K562 (cell line): Measurements from ENCODE around the gene SELL. TPM values are rescaled to one million over a fixed set of nuclear protein-coding genes. Genes with fewer than 3 reads are reported as not detected.
"Not testable (repeated sequence)": the region's sequence is repeated elsewhere in the genome, so short reads cannot be mapped to it uniquely, and the experiment has no call there.

Source experiments
- ATAC-seq: fragments of 200-7000 bp; cut with Tn5 transposase; 3 replicates; pipeline ENCODE4 v1.9.1; 2020; ENCODE audit warnings: moderate library complexity
- BruUV-seq: library from RNA; stranded (reverse); fragments of 400-500 nt; replicated peaks from 2 replicates; lab custom pipeline; 2021; lab: Mats Ljungman, UMichigan
- CTCF ChIA-PET: fragments of 300-600 bp; formaldehyde crosslinking; extraction: SDS; loops from one replicate; lab custom pipeline; 2021; ENCODE audit warnings: low intra/inter-chr PET ratio; lab: Yijun Ruan, JAX
- POLR2A ChIA-PET: fragments of 300-600, 350-650 bp; sonication (Branson Sonifier 250); formaldehyde crosslinking; extraction: SDS; loops from one replicate; lab custom pipeline; 2021; ENCODE audit warnings: antibody characterized with exemption, inconsistent platforms; lab: Yijun Ruan, JAX
- DNase-seq, 4 experiments: peaks; one replicate each; pipeline versions ENCODE4 v3.0.0 to v3.0.0-alpha.2; 2011 to 2018; ENCODE audit warnings: low spot score in 3 of 4, mixed read lengths in 3 of 4; ENCODE audit errors: extremely low read depth in 1 of 4
- FAIRE-seq: peaks from 2 replicates; lab custom pipeline; 2011; peaks lifted over from hg19 to GRCh38; lab: Jason Lieb, UNC
- H2AFZ ChIP-seq: 2 replicates; pipeline ENCODE4 v1.6.0; 2011; ENCODE audit warnings: low read depth, low read length, control low read depth, inconsistent platforms
- H3K27ac ChIP-seq: fragments of 200-600 bp; 3 replicates; pipeline ENCODE4 v1.8.0; 2011; ENCODE audit warnings: low read depth, mild to moderate bottlenecking, control low read depth, inconsistent platforms, low read length, moderate library complexity, mixed read lengths; ENCODE audit errors: extremely low read depth
- H3K27me3 ChIP-seq, 2 experiments: fragments of 300-600 bp in 1 of 2; 2 replicates in 1 of 2; 3 replicates in 1 of 2; pipeline versions ENCODE4 v1.6.0 to v1.8.0; 2011; ENCODE audit warnings: inconsistent platforms in 2 of 2, low read length in 2 of 2, mild to moderate bottlenecking in 1 of 2, mixed read lengths in 1 of 2, moderate library complexity in 1 of 2; ENCODE audit not compliant: control insufficient read depth in 2 of 2, insufficient read depth in 2 of 2
- H3K36me3 ChIP-seq: fragments of 300-600 bp; 3 replicates; pipeline ENCODE4 v1.8.0; 2011; ENCODE audit warnings: mild to moderate bottlenecking, low read length, inconsistent platforms; ENCODE audit not compliant: control insufficient read depth, insufficient read depth
- H3K4me1 ChIP-seq, 2 experiments: fragments of 200-600 bp in 1 of 2; replicated peaks in 1 of 2; 2 replicates in 1 of 2; 3 replicates in 1 of 2; pipeline versions ENCODE4 v1.5.1 to v1.8.0; 2011; ENCODE audit warnings: inconsistent platforms in 2 of 2, low read length in 2 of 2, mild to moderate bottlenecking in 1 of 2, mixed read lengths in 1 of 2, moderate library complexity in 1 of 2; ENCODE audit not compliant: control insufficient read depth in 2 of 2, insufficient read depth in 2 of 2
- H3K4me2 ChIP-seq: 2 replicates; pipeline ENCODE4 v1.6.1; 2011; ENCODE audit warnings: low read length, control low read depth, inconsistent platforms, mixed read lengths; ENCODE audit not compliant: insufficient read depth
- H3K4me3 ChIP-seq: fragments of 200-600 bp; sonication (generic), shearing (Covaris generic); 2 replicates; pipeline ENCODE4 v1.5.1; 2016; ENCODE audit warnings: control low read depth, inconsistent platforms
- H3K79me2 ChIP-seq: fragments of 200-600 bp; 3 replicates; pipeline ENCODE4 v1.8.0; 2011; ENCODE audit warnings: low read length, inconsistent platforms; ENCODE audit not compliant: control insufficient read depth, insufficient read depth
- H3K9ac ChIP-seq, 2 experiments: 2 replicates each; pipeline versions ENCODE4 v1.6.0 to v1.6.1; 2011; ENCODE audit warnings: low read depth in 2 of 2, low read length in 2 of 2, control low read depth in 1 of 2, inconsistent platforms in 1 of 2, mild to moderate bottlenecking in 1 of 2, mixed read lengths in 1 of 2; ENCODE audit not compliant: insufficient read depth in 1 of 2
- H3K9me1 ChIP-seq: one replicate; pipeline ENCODE4 v1.6.0; 2011; ENCODE audit warnings: inconsistent platforms, mild to moderate bottlenecking, low read length, moderate library complexity; ENCODE audit not compliant: control insufficient read depth, insufficient read depth
- H3K9me3 ChIP-seq: replicated peaks from 2 replicates; pipeline ENCODE4 v1.5.1; 2011; ENCODE audit warnings: low read depth, low read length, inconsistent platforms; ENCODE audit not compliant: control insufficient read depth, insufficient read depth
- H4K20me1 ChIP-seq: replicated peaks from 2 replicates; pipeline ENCODE4 v1.6.1; 2011; ENCODE audit warnings: low read length, inconsistent platforms, mixed read lengths; ENCODE audit not compliant: control insufficient read depth, insufficient read depth
- L3MBTL2 ChIP-seq: fragments of 450-650 bp; IDR thresholded peaks from 2 replicates; pipeline ENCODE4 v1.6.1; 2016; ENCODE audit warnings: mild to moderate bottlenecking, moderate library complexity
- WGBS: fragments of 100-300 bp; shearing (Covaris generic); methylation state at CpG from one replicate; pipeline ENCODE4 v1.1.6; 2016; ENCODE audit warnings: low coverage, mixed read lengths; ENCODE audit not compliant: insufficient coverage; ENCODE audit errors: missing lambda C conversion rate; 5-methylcytosine and 5-hydroxymethylcytosine counted together
- in situ Hi-C: fragments of 300-500 bp; cut with MboI; formaldehyde crosslinking; loops from 4 replicates; pipeline ENCODE4 v1.15.0; 2018; ENCODE audit warnings: inconsistent platforms, mixed read lengths
- intact Hi-C: fragments of 100-400 bp; cut with micrococcal nuclease; formaldehyde crosslinking; loops from 2 replicates; pipeline ENCODE4 v1.14.2; 2022
- polyA plus RNA-seq, 8 experiments: library from polyadenylated mRNA; depleted of rRNA in 4 of 8; stranded (reverse) in 5 of 8; unstranded in 3 of 8; fragments of >200 nt; fragmentation: Nextera tagmentation in 2 of 8; fragmentation: Illumina TruSeq in 1 of 8; extraction: Ambion mirVana in 2 of 8; extraction: Trizol in 1 of 8; gene quantifications; 2 replicates each; pipeline versions ENCODE4 v1.2.1 to v1.2.3, GENCODE V29; 2011 to 2014; ENCODE audit warnings: inconsistent platforms in 1 of 8, missing spikeins in 1 of 8
- total RNA-seq, 7 experiments: library from RNA; depleted of rRNA in 6 of 7; stranded (reverse); fragments of >200 nt in 6 of 7; fragmentation: Illumina TruSeq in 2 of 7; extraction: Trizol in 2 of 7; gene quantifications; 2 replicates each; pipeline versions ENCODE4 v1.2.1 to v1.2.3, GENCODE V29; 2011 to 2021; ENCODE audit warnings: low replicate concordance in 1 of 7
- TF ChIP-seq, protein P1 (sequence below): fragments of 450-650 bp; IDR thresholded peaks from 2 replicates; pipeline ENCODE4 v1.6.1; 2016; ENCODE audit warnings: mild to moderate bottlenecking, moderate library complexity

The SELL gene
- total and polyA plus RNA-seq, 9 of the 15 experiments (the other 6 are each of a cell fraction or from before 2014, with no cell fraction given), result 0.51 TPM; not detected in 8

GRCh38 chr1:169662680-169663079, 48.7 kb downstream of the SELL start:
- H3K27me3 ChIP-seq, CTCF ChIA-PET, H3K79me2 ChIP-seq, H3K4me1 ChIP-seq, BruUV-seq, in situ Hi-C loops, POLR2A ChIA-PET, ATAC-seq, intact Hi-C loops, H3K9me3 ChIP-seq, H4K20me1 ChIP-seq, H3K9ac ChIP-seq, H3K27ac ChIP-seq, H3K9me1 ChIP-seq, FAIRE-seq, H3K36me3 ChIP-seq: not testable (repeated sequence)
- H2AFZ ChIP-seq, result peak overlapping the region; percentile 78
- peak; percentile 38 for TF ChIP-seq L3MBTL2
- TF ChIP-seq, protein P1, sequence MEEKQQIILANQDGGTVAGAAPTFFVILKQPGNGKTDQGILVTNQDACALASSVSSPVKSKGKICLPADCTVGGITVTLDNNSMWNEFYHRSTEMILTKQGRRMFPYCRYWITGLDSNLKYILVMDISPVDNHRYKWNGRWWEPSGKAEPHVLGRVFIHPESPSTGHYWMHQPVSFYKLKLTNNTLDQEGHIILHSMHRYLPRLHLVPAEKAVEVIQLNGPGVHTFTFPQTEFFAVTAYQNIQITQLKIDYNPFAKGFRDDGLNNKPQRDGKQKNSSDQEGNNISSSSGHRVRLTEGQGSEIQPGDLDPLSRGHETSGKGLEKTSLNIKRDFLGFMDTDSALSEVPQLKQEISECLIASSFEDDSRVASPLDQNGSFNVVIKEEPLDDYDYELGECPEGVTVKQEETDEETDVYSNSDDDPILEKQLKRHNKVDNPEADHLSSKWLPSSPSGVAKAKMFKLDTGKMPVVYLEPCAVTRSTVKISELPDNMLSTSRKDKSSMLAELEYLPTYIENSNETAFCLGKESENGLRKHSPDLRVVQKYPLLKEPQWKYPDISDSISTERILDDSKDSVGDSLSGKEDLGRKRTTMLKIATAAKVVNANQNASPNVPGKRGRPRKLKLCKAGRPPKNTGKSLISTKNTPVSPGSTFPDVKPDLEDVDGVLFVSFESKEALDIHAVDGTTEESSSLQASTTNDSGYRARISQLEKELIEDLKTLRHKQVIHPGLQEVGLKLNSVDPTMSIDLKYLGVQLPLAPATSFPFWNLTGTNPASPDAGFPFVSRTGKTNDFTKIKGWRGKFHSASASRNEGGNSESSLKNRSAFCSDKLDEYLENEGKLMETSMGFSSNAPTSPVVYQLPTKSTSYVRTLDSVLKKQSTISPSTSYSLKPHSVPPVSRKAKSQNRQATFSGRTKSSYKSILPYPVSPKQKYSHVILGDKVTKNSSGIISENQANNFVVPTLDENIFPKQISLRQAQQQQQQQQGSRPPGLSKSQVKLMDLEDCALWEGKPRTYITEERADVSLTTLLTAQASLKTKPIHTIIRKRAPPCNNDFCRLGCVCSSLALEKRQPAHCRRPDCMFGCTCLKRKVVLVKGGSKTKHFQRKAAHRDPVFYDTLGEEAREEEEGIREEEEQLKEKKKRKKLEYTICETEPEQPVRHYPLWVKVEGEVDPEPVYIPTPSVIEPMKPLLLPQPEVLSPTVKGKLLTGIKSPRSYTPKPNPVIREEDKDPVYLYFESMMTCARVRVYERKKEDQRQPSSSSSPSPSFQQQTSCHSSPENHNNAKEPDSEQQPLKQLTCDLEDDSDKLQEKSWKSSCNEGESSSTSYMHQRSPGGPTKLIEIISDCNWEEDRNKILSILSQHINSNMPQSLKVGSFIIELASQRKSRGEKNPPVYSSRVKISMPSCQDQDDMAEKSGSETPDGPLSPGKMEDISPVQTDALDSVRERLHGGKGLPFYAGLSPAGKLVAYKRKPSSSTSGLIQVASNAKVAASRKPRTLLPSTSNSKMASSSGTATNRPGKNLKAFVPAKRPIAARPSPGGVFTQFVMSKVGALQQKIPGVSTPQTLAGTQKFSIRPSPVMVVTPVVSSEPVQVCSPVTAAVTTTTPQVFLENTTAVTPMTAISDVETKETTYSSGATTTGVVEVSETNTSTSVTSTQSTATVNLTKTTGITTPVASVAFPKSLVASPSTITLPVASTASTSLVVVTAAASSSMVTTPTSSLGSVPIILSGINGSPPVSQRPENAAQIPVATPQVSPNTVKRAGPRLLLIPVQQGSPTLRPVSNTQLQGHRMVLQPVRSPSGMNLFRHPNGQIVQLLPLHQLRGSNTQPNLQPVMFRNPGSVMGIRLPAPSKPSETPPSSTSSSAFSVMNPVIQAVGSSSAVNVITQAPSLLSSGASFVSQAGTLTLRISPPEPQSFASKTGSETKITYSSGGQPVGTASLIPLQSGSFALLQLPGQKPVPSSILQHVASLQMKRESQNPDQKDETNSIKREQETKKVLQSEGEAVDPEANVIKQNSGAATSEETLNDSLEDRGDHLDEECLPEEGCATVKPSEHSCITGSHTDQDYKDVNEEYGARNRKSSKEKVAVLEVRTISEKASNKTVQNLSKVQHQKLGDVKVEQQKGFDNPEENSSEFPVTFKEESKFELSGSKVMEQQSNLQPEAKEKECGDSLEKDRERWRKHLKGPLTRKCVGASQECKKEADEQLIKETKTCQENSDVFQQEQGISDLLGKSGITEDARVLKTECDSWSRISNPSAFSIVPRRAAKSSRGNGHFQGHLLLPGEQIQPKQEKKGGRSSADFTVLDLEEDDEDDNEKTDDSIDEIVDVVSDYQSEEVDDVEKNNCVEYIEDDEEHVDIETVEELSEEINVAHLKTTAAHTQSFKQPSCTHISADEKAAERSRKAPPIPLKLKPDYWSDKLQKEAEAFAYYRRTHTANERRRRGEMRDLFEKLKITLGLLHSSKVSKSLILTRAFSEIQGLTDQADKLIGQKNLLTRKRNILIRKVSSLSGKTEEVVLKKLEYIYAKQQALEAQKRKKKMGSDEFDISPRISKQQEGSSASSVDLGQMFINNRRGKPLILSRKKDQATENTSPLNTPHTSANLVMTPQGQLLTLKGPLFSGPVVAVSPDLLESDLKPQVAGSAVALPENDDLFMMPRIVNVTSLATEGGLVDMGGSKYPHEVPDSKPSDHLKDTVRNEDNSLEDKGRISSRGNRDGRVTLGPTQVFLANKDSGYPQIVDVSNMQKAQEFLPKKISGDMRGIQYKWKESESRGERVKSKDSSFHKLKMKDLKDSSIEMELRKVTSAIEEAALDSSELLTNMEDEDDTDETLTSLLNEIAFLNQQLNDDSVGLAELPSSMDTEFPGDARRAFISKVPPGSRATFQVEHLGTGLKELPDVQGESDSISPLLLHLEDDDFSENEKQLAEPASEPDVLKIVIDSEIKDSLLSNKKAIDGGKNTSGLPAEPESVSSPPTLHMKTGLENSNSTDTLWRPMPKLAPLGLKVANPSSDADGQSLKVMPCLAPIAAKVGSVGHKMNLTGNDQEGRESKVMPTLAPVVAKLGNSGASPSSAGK, result peak; percentile 43; the same call in 1 of the 2 replicates
- DNase-seq, result peak in 1 of 4 experiments; percentile 6
- peak overlapping the region; percentile 31 for H3K4me3 ChIP-seq
- peak overlapping the region; percentile 66 for H3K4me2 ChIP-seq
- 3% methylated on average over 7 of the region's 8 CpGs for WGBS

GRCh38 chr1:169661066-169661465, 50.4 kb downstream of the SELL start:
- DNase-seq, H3K79me2 ChIP-seq, FAIRE-seq, intact Hi-C loops, H3K4me3 ChIP-seq, ATAC-seq, CTCF ChIA-PET, H3K9ac ChIP-seq, H3K4me2 ChIP-seq, H3K9me1 ChIP-seq, H3K4me1 ChIP-seq, H2AFZ ChIP-seq, H3K27ac ChIP-seq, BruUV-seq, H3K36me3 ChIP-seq, in situ Hi-C loops, H4K20me1 ChIP-seq, H3K9me3 ChIP-seq, POLR2A ChIA-PET, H3K27me3 ChIP-seq: not testable (repeated sequence)
- 7% methylated on average over 14 of the region's 16 CpGs for WGBS
